Activated CD4-positive, CD25-positive, alpha-beta regulatory T cell treated with anti-CD3 and anti-CD28 coated beads, Interleukin-2, amount 50 U/mL, for 16 hours (primary cell): ENCODE data around the gene URB2.
"Not testable (repeated sequence)": the region's sequence is repeated elsewhere in the genome, so short reads cannot be mapped to it uniquely, and the experiment has no call there.

Experiments used
- DNase-seq: peaks from one replicate; pipeline ENCODE4 v3.0.0-alpha.2; 2020; ENCODE audit warnings: low read depth, low spot score

Gene URB2

DNA sequence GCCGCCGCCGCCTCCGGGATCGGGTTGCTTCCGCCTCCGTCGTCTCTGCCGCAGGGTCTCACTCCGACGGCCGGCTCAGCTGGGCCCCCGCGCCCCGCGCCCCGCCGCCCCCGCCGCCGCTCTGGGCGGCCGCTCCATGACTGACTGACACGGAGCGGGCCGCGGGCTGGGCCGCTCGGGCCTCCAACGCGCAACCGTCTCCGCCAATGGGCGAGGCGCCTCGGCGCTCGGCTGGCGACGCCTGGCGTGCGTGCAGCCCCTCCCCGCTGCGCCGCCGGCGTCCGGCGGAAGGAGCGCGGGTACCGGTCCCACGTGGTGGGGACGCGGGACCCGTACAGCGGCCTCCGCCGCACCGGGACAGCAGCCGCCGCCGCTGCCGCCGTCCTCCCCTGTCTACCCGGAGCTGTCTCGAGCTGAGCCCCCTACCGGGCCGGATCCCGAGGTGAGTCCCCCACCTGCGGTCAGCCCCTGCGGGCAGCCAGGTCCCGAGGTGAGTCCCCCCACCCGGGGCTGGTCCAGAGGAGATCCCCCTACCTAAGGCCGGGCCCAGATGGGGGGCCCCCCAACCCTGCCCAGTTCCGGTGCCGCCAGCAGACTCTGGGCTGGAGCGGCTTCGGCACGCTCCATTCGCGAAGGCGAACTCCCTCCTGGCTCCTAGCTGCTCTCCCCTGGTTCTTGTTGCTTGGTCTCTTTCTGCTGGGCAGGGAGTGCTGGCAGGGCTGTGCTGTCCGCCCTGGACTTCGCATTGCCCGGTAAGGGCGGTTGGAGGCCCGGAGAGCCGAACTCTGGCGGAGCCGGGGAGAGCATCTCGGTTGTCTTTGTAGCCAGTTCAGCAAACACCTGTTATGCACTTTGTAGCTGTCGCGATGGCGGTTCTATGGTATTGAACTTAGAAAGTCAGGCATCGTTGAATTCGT lies at the start of gene URB2, which contains the start of gene TAF5L:
Gene URB2, plus strand, starts transcription at position 333 of the 917 bp plus-strand sequence. CDS start 1,387 bp downstream, outside the sequence.
Gene TAF5L, minus strand, starts transcription at position 208 of the 917 bp plus-strand sequence. CDS start 11,640 bp downstream, outside the sequence.
- DNase-seq = peak; percentile 73

DNA sequence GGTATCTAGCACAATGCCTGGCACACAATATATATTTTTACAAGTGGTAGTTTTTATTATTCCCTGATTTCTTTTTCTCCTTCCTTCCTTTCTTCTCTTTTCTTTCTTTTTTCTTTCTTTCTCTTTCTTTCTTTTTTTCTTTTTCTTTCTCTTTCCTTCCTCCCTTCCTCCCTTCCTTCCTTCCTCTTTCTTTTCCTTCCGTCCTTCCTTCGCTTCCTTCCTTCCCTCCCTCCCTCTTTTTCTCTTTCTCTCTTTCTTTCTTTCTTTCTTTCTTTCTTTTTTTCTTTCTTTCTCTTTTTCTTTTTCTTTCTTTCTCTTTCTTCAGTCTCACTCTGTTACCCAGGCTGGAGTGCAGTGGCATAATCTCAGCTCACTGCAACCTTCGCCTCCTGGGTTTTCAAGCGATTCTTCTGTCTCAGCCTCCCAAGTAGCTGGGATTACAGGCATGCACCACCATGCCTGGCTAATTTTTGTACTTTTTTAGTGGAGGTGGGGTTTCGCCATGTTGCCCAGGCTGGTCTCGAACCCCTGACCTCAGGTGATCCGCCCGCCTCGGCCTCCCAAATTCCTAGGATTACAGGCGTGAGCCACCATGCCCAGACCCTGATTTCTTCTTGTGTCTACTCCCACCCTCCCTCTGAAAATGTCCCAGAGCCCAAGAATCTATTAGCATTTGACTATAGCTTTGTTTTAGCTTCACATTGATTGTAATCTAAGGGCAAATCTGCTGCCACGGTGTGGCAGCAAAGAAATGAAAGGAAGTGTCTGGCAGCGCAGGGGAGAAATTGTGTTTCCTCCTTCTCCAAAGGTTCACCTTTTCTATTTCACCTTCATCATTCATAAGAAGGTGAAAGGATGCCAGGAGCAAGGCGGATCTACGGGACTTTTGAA lies 47.6 kb upstream of the URB2 start:
- no peak for DNase-seq

DNA sequence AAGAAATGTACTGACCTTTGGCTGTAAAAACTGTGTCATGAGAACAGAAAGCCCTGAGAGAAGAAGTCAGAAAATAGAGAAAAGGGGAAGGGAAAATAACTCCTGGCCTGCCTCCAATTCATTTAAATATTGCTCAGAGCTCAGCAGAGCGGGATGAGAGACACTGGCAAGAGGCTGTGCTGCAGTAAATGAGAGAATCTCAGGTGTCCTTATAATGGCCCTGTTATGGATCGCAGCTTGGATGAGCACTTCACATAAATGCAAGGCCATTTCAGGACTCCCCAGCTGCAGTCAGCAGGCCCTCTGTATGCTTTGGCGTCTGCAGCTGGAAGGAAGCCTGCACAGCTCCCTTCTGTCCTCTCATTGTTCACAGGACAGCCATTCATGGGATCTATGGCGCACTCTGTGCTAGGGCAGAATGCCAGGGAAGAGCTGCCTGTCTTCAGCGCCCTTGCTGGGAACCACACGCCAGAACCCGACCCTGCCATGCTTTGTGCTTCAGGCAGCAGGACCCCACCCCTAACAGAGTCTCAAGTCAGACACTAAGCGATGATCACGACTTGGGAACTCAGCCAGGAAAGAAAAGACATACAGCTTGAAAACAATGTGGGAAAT lies 46.9 kb upstream of the URB2 start:
- no peak for DNase-seq

DNA sequence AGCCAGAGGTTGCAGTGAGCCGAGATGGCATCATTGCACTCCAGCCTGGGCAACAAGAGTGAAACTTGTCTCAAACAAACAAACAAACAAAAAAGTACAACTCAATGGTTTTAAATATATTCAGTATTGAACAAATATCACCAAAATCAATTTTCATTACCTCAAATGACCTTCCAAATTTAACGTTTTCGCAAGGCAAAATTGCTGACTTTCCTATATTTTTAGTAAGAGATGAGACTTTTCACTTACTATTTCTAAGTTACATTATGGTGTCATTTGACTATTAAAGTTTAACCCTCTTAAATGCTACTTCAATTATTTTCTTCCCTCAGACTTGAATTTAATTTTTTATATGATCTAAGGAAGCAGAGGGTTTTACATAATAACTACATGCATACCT lies 44.6 kb upstream of the URB2 start:
- DNase-seq = no peak

DNA sequence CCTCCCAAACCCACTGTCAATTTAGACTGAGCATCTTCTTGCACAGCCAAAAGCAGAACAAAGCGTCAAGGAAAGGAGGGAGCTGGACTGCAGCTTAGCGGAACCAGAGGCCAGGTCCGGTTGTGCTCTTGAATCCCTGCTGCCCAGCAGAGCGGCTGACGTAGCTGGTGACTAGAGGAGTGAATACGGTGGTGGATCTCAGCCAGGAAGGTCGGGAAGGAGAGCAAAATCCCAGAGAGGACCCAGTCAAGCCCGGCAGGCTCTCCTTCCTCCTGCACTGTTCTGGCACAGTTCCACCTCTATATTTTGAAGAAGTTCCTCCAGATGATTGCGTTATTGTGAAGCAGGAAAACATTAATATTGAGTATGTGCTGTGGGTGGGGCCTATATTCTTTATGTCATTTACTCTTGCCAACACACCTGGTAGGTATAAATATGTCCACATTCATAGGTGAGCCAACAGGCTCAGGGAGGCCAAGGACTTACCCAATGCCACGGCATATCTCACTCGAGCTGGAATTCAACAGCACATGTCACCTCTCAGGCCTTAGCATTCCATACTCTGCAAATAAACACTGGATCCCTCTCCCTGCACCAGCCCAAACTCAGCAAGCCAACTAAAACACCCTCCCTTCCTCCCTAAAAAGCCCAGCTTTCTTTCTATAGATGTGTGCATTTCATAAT lies 43.9 kb upstream of the URB2 start:
- DNase-seq = no peak

DNA sequence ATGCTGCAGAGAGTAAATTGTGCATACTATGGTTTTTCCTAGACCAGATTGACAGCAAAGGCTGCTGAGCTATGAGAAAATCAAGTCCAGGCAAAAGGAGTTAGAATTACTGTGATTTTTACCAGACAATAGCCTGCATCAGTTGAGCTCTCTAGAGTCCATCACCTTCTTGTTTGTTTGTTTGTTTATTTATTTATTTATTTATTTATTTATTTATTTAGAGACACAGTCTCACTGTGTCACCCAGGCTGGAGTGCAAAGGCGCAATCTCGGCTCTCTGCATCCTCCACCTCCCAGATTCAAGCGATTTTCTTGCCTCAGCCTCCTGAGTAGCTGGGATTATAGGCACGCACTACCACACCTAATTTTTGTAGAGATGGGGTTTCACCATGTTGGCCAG lies 43.3 kb upstream of the URB2 start:
- no peak for DNase-seq

DNA sequence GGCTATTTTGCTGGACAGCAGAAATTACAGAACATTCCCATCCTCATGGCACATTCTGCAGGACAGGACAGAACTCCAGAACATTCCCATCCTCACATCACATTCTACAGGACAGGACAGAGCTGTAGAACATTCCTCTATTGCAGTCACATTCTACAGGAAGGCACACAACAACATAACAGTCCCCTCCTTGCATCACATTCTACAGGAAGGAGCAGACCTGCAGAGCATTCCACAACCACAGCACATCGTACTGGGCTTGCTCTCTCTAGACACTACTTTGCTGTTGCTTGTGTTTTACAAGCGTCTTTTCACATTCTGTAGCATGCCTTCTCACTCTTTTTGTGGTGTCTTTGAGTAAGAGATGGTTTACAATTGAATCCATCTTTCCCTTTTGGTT lies 40.7 kb upstream of the URB2 start:
- no peak for DNase-seq

DNA sequence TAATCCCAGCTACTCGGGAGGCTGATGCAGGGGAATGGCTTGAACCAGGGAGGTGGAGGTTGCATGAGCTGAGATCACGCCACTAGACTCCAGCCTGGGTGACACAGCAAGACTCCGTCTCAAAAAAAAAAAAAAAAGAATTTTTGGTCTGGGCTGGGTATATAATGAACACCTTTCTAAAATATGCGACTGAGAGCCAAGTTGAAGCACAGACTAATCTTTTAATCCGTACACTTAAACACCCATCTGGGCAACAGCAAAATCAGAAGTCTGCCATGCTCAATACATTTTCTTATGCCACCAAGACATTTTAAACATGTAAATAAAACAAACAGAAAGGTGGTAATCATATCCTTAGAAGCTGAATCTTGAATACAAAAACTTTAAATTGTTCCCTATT lies 35.9 kb upstream of the URB2 start:
- DNase-seq = no peak

DNA sequence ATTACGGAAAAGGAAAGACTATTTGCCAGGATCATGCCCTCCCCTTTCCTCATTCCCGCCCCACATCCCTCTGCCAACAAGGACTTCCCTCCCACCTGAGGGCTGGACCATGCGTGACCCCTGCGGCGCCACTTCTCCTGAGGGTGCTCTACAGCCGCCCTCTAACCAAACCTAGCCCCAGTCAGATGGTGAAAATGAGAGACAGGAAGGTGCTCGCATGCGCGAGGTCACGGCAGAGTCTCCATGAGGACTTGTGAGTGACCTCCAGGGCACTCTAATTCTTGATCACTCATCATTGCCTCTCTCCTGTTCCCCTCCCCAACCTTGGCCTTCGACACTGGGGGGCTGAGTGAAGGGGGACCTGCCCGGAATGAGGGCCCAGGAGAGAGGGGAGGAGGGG lies 32.2 kb upstream of the URB2 start:
- no peak for DNase-seq

DNA sequence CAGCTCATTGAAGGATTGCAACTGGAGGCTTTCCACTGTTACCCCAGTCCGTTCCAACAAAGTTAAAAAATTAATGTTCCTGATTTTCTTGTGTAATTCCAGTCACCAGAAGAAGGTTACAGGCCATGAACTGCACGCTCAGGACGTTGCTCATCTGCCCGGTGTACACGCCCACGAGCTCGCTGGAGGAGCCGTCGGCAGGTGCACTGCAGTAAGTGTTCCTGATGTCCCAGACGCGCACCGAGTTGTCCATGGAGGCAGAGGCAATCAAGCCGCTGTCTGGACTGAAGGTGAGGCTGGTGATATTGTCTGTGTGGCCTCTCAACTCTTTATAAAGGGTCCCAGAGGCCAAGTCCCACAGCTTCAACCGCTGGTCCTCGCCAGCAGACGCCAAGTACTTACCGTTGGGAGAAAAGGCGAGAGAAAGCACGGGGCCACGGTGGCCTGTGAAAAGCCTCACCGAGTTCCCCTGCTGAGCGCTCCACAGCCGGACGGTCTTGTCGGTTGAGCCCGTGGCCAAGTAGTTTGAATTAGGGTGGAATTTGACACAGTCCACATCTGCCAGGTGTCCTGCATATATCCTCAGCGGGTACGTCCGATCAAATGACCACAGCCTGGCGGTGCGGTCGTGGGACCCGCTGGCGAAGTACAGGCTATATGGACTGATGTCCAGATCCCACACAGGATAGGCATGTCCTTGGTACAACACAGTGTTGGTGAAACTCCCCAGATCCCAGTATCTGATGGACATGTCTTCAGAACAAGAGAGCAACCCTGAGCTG lies 31.6 kb upstream of the URB2 start:
- DNase-seq = no peak

DNA sequence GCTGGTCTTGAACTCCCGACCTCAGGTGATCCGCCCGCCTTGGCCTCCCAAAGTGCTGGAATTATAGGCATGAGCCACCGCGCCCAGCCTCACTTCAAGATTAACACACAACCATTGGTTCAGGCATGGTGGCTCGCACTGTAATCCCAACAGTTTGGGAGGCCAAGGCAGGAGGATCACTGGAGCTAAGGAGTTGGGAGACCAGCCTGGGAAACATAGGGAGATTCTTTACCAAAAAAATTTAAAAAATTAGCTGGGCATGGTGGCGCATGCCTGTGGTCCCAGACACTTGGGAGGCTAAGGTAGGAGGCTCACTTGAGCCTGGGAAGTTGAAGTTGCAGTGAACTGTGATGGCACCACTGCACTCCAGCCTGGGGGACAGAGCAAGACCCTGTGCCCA lies 30.2 kb upstream of the URB2 start:
- DNase-seq = not testable (repeated sequence)

DNA sequence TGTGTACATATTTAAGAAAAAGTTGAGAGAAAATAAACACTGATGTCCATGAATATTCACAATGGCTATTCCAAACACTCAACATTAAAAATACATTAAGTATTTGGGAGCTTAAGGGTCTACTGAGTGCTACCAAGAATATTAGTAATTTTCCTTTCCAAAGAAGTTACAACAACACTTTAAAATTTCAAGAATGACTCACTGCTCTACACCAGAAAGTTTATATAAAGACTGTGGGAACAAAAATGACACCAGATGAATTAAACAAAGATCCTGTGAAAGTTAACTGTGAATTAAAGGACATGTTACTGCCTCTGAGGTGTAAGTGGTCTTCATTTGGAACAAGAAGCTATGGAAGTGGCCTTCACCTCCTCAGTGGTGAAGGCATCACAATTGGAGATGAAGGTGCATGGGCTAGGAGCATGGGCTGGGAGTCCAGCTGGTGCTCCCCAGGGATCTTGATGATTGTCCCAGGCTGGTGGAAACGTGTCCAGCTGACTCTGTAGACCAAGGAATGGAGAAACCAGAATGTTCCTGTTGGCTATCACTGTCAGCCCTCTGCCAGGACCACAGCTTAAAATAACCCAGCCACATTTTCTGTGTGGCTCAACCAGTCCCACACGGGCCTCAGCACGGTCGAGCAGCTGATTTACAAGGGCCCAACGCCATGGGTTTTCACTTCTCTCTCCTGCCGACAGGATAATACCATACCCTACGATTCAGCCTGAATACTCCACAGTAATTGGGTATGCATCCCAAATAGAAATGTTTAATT lies 28.9 kb upstream of the URB2 start:
- DNase-seq = no peak

DNA sequence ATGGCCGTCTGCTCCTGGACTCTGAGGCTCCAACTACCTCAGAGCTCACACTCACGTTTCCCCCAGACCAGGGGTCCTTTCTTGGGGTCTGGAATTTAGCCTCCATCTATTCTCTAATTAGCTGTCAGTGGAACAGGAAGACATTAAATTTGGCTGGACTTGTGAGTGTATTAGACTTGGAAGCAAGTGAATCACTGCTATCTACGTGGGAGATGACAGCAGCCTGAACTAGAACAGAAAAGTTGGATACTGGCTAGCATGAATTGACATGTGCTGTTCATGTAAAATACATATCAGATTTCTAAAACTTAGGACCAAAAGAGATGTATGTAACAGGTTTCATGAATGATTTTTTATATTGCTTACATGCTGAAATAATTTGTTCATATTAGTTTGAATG lies 28.2 kb upstream of the URB2 start:
- no peak for DNase-seq

DNA sequence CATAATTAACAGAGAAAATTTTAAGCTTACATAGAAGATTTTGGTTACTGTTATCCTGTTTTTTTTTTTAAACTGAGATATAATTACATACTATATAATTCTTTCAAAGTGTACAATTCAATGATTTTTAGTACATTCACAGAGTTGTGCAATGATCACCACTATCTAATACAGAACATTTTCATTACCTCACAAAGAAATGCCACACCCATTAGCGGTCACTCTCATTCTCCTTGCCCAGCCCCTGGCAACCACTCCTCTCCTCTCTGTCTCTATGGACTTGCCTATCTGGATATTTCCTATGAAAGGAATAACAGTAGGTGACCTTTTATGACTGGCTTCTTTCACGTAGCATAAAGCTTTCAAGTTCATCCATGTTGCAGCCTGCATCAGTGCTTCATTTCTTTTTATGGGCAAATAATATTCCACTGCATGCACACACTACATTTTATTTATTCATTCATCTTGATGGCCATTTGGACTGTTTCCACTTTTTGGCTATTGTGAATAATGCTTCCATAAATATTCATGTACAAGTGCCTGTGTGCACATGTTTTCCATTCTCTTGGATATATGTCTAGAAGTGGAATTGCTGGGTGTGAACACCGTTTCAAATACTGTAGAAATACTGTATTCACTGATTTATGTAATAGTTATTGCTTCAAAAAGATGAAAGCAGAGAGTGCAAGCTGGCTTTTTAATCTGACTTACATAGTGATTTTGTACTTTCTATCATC lies 26.7 kb upstream of the URB2 start:
- DNase-seq = no peak

DNA sequence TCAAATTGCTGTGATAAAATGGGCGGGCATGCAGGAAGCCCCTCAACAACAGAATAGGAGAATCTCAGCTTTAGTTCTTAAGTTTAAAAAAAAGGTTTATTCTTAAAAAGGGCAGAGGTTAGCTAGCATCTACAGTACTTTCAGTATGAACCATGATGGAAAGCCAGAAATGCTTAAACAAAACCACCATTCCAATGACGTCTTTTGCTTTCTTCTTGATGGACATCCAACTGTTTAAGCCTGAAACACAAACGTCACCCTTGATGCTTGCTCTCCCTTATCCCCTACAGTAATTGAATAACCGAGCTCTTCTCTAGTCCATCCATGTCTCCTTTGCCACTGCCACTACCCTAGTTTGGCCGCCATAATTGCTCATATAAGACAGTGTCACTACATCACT lies 25.8 kb upstream of the URB2 start:
- DNase-seq = no peak

DNA sequence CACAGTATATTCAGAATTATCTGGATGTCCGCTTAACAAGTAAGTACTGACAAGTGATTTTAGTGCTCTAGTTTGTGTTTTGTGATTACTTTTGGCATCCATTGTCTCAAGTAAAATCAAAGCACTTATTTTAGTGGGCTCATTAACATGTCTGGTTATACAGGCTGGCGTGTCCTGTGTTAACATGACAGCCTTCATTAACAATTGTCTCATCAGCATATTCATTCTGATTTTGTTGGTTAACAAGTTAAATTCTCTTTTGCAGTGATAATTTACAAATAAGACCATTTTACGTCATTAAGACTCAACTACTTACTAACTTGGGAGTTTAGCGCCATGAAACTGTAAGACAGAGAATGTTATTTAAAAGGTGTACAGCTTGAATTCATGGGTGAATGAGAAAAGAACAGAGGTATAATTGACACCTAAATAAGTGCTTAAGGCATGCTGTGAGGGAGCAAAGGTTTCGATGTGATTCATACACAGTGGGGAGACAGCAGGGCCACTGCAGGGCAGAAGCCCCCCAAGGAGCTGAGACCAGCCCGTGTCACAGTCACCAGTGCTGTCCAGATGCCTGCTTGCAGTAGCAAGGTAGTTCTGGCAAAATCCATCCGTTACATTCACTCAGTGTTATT lies 22.6 kb upstream of the URB2 start:
- no peak for DNase-seq

DNA sequence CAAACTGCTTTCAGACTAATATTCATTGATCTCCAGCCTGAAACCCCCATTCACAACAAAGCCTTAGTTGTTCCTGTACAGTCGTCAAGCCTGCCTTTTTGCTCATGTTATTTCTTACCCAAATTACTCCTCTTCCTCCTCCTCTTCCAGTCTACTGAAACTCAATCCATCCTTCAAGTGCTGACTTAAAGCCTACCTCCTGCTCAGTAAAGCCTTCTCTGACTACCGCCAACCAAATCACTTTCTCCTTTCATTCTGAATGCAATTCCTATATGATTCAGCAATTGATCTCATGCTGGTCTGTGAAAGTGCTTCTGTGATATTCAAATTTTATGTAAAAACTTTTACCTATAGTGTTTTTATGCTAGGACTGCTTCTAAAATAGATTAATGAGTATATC lies 18.7 kb upstream of the URB2 start:
- no peak for DNase-seq

DNA sequence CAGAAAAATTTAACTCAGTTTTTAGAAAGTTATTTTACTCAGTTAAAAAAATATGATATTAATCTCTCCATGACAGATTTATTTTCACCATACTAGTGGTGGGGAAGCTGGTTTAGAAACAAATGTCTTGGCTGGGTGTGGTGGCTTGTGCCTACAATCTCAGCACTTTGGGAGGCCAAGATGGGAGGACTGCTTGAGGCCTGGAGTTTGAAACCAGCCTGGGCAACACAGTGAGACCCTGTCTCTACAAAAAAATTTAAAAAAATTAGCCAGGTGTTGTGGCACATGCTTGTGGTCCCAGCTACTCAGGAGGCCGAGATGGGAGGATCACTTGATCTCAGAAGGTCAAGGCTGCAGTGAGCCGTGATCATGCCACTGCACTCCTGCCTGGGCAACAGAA lies 17.5 kb upstream of the URB2 start:
- DNase-seq = no peak

DNA sequence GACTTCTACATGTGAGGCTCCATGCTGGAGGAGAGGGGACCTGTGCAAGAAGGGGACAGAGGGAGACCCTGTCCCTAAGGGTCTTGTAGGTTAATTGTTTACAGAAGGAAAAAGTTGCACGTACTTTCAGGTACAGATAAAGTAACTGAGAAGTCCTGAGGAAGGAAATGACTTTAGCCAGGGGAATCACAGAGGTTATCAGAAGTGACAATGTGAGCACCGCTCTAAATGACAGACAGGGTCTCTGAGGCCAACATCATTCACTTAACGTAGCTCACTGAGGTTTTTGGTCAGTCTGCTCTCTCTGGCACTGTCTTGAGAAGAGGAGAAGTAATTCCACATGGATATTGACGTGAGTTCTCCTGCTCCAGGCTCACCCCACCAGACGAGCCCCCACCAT lies 12.1 kb upstream of the URB2 start:
- no peak for DNase-seq
